NCI-H345 treated with DMSO at 0.1 percent for 48 hours (cell line): Measurements from ENCODE around the gene ATP5ME.
"Not testable (repeated sequence)": the region's sequence is repeated elsewhere in the genome, so short reads cannot be mapped to it uniquely, and the experiment has no call there.

Experiments used
- DNase-seq: peaks from one replicate; lab custom pipeline; 2025; ENCODE audit not compliant: unreplicated experiment; lab: John Stamatoyannopoulos, UW

ATP5ME gene

GRCh38 chr4:635851-636627, 38.0 kb downstream of the ATP5ME start:
- DNase-seq, result no peak

- not testable (repeated sequence) for DNase-seq
Observed at GRCh38 chr4:635066-635835, 38.8 kb downstream of the ATP5ME start.

GRCh38 chr4:634599-634985, 39.5 kb downstream of the ATP5ME start:
- DNase-seq, result no peak

GRCh38 chr4:633976-634598, 40.0 kb downstream of the ATP5ME start:
- no peak for DNase-seq

GRCh38 chr4:633406-633805, 40.7 kb downstream of the ATP5ME start:
- no peak for DNase-seq

GRCh38 chr4:632926-633325, 41.1 kb downstream of the ATP5ME start:
- peak; percentile 3 for DNase-seq

GRCh38 chr4:632196-632790, 41.8 kb downstream of the ATP5ME start:
- no peak for DNase-seq

- peak; percentile 1 for DNase-seq
Observed at GRCh38 chr4:630656-631055, 43.4 kb downstream of the ATP5ME start.

- no peak for DNase-seq
Observed at GRCh38 chr4:629915-630641, 44.0 kb downstream of the ATP5ME start.

GRCh38 chr4:629636-629914, 44.5 kb downstream of the ATP5ME start:
- DNase-seq, result no peak

GRCh38 chr4:628821-629635, 45.0 kb downstream of the ATP5ME start:
- DNase-seq, result no peak

- DNase-seq, result no peak
Observed at GRCh38 chr4:628311-628741, 45.8 kb downstream of the ATP5ME start.

- DNase-seq, result no peak
Observed at GRCh38 chr4:627347-628125, 46.5 kb downstream of the ATP5ME start.

- DNase-seq, result no peak
Observed at GRCh38 chr4:626201-627091, 47.6 kb downstream of the ATP5ME start.

- DNase-seq, result no peak
Observed at GRCh38 chr4:625631-626161, 48.4 kb downstream of the ATP5ME start.

GRCh38 chr4:624705-625590, 49.1 kb downstream of the ATP5ME start, which contains the start of gene PDE6B:
PDE6B (plus strand) TSS chr4:625573; CDS start chr4:625627, 54 bp downstream.
- no peak for DNase-seq

GRCh38 chr4:623914-624566, 50.0 kb downstream of the ATP5ME start:
- no peak for DNase-seq
